Right ventricle myocardium superior (tissue), 1 donor: ENCODE measurements around the gene CHCHD5. TPM values are rescaled to one million over a fixed set of nuclear protein-coding genes. Genes with fewer than 3 reads are reported as not detected.
"Not testable (repeated sequence)": the region's sequence is repeated elsewhere in the genome, so short reads cannot be mapped to it uniquely, and the experiment has no call there.

Source experiments
- ATAC-seq: fragments of 200-7000 bp; cut with Tn5 transposase; one replicate; pipeline ENCODE4 v1.9.1; 2020; ENCODE audit warnings: mild to moderate bottlenecking; ENCODE audit not compliant: poor library complexity
- DNase-seq: peaks from one replicate; pipeline ENCODE4 v3.0.0-alpha.2; 2020
- intact Hi-C: fragments of 100-400 bp; cut with DNase I; formaldehyde crosslinking; loops from one replicate; pipeline ENCODE4 v1.11.2; 2022
- total RNA-seq: library from RNA; stranded (reverse); fragmentation: NEBNext Ultra II Directional; extraction: Animal tissue kit (Norgen Biotek cat#: 25700); gene quantifications from one replicate; pipeline ENCODE4 v1.2.1, GENCODE V29; 2021
- donor health status: DM: no; HTN: yes; CAD: no; lungs with severe emphysema.

Gene CHCHD5
- total RNA-seq, 1 donor from 2014 or later = 18.7 TPM

DNA sequence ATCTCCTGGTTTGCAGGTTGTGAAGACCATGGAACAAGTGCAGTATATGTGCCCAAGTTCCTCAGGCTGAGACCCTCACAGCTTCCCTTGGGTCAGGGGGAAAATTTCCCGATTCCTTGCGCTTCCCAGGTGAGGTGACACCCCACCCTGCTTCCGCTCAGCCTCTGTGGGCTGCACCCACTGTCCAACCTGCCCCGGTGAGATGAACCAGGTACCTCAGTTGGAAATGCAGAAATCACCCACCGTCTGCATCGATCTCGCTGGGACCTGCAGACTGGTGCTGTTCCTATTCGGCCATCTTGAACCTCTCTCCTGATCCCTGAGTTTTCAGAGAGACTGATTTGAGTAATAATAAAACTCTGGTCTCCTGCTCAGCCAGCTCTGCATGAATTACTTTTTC, 30.6 kb downstream of the CHCHD5 start:
- intact Hi-C loops = no loop called here

DNA sequence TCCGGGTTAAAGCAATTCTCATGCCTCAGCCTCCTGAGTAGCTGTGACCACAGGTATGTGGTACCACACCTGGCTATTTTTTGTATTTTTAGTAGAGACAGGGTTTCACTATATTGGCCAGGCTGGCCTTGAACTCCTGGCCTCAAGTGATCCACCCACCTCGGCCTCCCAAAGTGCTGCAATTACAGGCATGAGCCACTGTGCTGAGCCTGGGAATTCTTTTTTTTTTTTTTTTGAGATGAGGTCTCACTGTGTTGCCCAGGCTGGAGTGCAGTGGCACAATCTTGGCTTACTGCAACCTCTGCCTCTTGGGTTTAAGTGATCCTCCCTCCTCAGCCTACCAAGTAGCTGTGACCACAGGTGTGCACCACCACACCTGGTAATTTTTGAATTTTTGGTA, 31.4 kb downstream of the CHCHD5 start:
- intact Hi-C loops, ATAC-seq, DNase-seq: not testable (repeated sequence)

More for the DNA sequence above, 30.6 kb downstream of the CHCHD5 start:
- ATAC-seq (no peak), DNase-seq (no peak)

DNA sequence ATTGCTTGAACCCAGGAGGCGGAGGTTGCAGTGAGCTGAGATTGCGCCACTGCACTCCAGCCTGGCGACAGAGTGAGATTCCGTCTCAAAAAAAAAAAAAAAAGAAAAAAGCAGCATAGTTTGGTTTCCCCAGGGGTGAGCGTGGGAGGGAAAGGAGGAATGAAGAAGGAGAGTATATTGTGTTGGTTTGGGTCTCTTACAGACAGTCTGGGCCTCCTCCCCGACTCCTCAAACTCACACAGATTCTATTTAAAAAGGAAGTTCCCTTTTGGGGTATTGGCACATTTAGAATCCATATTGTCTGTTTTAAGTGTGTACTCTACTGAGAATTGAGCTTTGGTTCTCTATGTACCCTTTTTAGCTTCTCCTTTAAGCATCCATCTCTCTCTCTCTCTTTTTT, 34.0 kb downstream of the CHCHD5 start:
- DNase-seq (no peak), ATAC-seq (peak; percentile 38)
- intact Hi-C loops = no loop called here

DNA sequence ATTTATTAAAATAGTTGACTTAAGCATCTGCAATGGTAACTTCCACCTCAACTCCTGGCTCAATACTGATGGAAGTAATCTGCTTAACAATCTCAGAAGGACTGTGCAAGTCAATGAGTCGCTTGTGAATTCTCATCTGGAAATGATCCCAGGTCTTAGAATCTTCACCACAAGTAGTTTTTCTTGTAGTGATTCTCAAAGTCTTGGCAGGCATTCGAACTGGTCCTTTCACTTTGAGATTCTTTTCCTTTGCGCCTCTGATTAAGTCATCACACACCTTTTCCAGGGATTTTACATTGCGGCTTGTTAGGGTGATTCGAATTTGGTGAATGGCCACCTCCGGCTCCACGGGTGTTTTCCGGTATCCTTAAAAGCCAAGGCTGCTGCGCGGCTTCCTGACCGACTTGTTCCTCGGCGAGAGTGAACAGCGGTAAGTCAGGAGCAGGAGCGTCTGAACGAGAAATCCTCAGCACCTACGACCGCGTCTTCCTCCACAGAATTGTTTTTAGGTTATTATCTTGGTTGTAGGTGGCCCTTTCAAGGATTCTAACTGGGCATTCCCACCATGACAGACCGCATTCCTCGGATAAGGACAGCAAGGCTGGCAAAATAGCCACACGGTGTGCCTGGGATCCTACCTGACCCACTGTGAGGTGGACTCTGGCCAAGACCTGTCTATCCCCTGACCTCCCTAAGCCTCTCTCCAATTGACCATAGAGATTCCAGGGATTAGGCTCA, 37.5 kb downstream of the CHCHD5 start:
- DNase-seq (no peak), ATAC-seq (no peak)
- intact Hi-C loops = no loop called here

DNA sequence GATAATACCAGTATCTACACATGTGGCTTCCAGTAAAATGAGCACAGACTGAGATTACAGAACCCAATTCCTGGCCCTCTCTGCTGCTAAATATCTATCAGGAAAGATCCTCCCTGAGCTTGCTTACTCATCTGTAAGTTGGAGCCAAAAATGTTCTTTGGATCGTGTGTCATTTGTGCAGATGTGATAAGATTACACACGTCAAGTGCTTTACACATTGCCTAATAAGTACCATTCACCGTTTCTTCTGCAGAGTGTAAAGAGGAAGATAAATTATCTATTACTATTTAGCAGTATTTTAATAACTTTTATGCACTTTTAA, 38.1 kb downstream of the CHCHD5 start:
- DNase-seq (no peak), ATAC-seq (no peak)
- intact Hi-C loops = no loop called here

DNA sequence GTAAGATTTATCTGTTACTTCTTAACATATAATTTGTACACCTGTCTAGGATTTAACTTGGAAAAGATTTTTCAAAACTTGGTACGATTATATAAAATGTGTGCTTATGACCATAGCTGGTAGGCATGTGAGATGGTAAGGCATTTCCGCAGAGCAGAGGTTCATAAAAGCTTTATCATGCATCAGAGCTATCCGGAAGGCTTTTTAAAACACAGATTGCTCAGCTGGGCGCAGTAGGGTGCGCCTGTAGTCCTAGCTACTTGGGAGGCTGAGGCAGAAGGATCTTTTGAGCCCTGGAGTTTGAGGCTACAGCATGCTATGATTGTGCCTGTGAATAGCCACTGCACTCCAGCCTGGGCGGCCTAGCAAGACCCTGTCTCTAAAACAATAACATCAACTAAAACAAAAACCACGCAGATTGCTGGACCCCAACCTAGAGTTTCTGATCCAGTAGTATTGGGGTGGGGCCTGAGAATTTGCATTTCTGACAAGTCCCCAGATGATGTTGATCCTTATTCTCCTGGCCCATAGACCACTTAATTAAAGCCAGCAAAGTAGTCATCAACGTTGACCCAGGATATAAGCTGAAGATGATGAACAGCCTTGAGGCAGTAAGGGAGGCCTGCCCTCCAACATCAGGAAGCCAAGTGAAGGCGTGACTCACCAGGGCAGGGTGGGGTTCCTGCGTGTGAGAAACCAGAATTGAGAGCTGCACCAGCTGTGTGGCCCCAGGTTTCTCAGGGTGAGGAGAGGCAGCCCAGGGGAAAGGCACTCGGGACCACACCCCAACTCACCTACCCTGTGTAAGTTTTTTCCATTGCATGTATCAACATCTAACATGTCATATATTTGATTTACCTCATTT, 39.7 kb downstream of the CHCHD5 start:
- ATAC-seq (no peak), DNase-seq (peak; percentile 57)
- intact Hi-C loops = no loop called here

DNA sequence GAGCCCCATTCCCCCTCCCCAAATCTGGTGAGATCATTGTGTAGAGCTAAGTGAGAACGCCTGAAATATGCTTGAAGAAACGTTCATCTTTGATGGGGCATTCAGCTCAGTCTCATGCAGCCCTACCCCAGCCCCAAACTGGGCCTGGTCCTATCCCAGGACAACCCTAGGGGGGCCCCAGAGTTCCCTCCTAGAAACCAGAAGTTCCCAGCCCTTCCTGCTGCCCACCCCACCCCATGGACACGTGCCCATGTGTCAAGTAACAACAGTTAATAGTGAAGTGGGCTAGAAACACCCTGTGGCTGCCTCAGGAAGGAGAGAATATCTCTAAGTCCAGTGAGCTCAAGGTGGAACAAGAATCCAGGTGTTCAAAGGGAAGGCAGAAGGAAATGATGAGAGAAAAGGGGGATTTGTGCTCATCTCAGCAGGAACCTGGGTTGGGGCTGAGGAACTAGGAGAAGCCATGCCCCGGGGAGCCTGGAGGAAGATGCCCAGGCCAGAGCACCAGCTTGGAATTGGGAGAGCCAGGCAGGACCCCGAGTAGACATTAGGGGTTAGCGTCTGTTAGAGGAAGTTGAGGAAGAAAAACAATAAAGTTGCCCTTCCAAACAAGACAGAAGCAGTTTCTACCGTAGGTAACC, 41.2 kb downstream of the CHCHD5 start:
- ATAC-seq (no peak), DNase-seq (no peak)
- intact Hi-C loops = loop anchor here (2.0 to 5.0 kb wide), 2 partner anchors 65 to 102 kb away; no protein-coding TSS in a partner anchor

DNA sequence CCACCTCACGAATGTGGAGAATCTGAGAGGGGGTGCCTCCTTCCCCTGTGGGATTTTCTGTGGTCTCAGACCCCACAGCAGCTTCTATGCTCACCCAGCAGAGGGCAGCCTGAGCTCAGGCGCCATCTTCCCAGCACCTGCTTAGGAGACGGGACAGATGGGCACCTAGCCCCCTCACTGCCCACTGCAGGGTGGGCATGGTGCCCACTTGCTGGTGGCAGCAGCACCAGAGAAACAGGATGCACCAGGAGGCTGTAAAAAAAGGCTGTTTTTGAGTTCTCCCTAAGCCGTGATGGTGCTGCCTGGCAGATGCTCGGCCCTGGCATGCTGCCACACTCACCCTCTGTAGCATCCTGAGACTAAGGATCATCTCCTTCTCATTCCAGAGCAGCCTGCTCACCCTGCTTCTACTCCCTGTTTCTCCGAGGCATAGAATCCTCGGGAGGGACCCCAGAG, 42.2 kb downstream of the CHCHD5 start:
- intact Hi-C loops = loop anchor here (2.0 to 5.0 kb wide), 2 partner anchors 64 to 101 kb away; no protein-coding TSS in a partner anchor
- ATAC-seq (peak; percentile 89), DNase-seq (peak; percentile 77)

DNA sequence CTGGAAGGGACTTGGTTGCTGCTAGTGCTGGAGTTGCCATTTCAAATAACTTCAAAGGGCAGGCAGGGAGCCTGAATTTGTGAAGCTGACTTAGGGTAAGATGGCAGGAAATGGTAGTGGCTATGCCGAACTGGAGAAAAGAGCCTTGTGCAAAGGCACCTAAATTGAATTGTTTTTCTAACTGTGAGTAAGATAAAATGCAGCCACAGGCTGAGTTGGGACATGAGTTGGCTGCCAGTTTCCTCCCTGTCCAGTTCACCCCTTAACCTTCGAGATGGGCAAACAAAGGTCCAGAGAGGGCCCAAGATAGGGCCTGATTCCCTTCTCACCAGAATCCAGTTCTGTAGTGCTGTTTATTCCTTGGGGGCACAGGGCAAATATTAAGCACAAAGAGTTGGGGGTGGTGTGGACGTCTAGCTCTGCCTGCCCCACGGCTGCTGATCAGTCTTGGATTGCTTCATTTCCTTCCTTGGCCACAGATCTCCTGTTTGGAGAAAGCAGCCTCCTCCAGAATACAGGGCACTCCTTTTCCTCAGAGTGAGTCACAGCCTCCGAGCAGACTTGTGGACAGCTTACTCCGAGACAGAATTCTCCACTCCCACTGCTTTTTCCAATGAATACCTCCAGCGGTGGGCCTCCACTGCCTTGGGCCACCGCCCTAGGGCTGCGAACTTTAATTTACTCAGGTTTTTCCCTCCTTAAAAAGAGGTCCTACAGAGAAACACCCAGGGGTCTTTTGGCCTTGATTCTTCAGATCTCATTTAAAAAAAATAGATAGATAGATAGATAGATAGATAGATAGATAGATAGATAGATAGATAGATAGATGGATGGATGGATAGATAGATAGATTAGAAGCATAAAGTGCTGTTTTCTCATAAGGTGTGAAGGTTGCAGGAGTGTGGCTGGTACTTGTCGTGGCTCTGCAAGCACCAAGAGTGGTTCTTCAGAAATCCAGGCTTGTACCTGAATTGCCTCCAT, 42.9 kb downstream of the CHCHD5 start:
- DNase-seq (peak; percentile 61), ATAC-seq (peak; percentile 92)
- intact Hi-C loops = loop anchor here (2.0 to 5.0 kb wide), 2 partner anchors 63 to 100 kb away; no protein-coding TSS in a partner anchor

DNA sequence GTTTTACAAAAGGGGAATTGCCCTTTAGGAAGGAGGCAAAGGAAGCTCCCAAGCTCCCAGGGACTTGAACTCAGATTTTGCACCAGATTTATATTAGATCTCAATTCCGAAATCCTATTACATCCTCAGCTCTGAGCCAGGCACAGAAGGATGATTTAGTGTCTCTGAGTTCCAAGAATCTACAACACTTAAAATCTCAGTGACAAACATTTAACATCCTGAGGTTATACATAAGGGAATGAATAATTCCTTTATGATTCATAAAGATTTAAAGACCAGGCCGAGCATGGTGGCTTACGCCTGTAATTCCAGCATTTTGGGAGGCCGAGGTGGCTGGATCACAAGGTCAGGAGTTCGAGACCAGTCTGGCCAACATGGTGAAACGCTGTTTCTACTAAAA, 44.8 kb downstream of the CHCHD5 start:
- no peak for DNase-seq
- intact Hi-C loops = loop anchor here (5.0 kb wide), 1 partner anchor 98 kb away; no protein-coding TSS in a partner anchor
- no peak for ATAC-seq

DNA sequence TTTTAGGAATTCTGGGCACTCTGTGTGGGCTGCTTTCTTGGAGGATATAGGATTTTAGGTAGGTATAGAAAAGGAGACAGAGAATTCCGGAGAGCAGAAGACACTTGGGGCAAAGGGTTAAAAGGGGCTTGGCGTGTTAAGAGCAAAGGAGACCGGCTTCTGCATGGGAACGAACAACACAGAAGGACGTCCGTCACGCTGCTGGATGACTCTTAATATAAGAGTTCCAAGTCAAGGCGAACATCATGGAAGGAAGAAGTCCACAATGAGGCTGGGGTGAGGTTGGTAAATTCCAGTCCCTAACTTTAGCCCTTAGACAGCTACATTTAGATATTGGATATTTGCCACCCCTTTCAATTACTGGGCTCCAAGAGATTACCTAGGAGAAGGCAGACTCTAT, 45.4 kb downstream of the CHCHD5 start:
- intact Hi-C loops = loop anchor here (5.0 kb wide), 1 partner anchor 97 kb away; no protein-coding TSS in a partner anchor
- ATAC-seq (no peak), DNase-seq (no peak)

DNA sequence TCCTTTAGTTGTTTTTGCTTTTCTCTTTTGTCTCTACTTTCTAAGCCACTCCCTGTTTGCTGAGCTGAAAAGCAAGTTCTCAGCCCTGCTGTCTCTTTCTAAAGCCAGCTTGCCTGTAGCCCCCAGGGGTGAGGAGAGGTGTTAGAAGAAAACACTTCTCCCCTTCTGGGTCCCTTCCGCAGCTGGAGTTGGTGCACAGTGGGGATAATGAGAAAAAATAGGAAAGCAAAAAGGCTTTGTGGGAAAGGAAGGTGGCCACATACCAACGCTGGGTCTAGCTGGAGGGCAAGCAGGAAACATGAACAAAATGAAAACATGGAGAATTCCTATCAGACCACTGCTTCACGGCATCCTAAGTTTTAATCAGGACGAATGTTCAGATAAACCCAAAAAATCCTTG, 45.9 kb downstream of the CHCHD5 start:
- no peak for ATAC-seq
- intact Hi-C loops = no loop called here
- DNase-seq = no peak

DNA sequence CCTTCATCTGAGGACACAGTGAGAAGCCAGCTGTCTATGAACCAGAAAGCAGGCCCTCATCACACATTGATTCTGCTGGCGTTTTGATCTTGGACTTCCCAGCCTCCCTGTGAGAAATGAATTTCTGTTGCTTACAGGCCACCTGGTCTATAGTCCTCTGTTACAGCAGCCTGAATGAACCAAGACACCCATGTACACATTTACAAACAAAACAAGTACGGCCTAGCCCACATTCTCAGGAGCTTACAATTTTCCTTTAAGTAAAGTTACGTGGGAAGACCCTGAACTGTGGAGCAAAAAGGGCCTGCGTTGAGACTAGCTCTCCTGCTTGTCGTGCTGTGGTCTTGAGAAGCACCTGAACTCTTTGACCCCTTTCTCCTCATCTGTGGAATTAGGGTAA, 49.3 kb downstream of the CHCHD5 start:
- intact Hi-C loops = no loop called here
- ATAC-seq = no peak

DNA sequence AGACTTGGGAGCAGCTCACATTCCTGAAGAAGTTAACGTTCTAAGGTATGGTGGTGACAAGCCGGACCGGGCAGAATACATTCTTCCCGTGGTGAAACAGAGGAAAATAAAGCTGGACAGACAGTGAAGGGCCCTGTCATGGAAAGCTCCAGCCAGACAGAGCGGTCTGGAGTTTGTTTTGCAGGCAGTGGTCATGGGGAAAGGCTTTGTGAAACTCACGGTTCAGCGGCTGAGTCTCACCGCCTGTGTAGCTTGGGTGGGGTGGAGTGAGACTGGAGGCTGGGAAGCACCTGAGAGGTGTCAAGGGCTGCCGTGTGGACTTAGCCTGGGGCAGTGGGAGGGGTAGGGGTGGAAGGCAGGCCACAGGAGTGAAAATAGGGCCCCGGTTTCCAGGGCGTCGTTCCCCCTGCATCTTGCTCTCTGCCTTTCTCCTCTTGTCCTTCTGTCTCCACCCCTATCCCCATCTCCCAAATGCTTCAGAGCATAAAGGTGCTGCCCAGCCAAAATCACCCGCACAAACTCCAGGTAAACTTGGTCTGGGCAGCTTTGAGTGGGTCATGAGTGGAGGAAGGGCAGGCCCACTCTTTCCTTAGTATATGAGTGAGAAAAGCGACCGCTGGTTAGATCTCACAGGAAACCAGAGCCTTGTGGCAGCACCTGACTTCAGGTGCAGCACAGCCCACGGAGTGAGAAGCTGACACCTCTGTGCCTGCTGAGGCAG, 49.9 kb downstream of the CHCHD5 start:
- ATAC-seq (no peak), DNase-seq (no peak)
- intact Hi-C loops = no loop called here

More for the DNA sequence above, 49.3 kb downstream of the CHCHD5 start:
- no peak for DNase-seq

DNA sequence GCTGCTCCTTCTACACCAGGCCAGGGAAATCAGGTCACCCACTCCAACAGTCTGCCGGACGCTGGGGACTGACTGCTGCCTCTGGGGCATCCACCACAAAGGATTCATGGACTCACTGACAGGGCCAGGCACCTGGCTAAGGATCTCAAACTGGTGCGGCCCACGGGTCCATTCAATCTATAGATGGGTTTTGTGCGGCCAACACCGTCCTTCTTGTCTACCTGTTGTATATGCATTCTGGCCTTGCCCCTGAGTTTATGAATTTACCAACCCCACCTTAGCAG, 50.4 kb downstream of the CHCHD5 start:
- intact Hi-C loops = no loop called here
- ATAC-seq (no peak), DNase-seq (no peak)

DNA sequence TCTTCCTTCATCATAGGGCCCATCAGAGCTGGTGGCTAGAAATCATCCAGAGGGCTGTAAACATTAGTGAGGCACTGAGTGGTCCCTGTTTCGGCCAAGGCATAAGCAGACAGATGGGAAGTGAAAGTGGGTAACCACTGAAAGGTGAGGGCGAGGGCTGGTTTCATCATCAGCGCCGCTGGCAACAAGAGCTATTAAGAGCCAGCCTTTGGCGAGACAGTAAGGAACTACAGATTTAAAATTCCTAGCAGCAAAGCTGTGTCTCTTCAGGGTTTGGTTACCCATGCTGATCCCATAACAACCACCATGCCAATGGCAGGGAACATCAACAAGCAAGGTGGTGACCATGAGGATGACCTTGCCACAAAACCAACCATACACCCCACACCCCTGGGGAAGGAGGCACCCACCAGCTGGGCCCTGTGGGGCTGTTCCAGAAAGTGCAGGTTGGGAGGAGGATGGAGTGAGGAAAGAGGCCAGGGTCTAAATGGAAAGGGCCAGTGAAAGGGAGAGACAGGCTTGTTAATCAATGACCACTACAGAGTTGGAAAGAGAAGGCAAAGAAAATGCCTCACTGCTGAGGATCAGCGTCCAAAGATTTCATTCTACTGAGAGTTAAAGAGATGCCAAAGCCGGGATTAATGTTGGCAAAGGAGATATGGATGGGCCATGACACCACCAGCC, 52.3 kb downstream of the CHCHD5 start:
- intact Hi-C loops = no loop called here
- DNase-seq (no peak), ATAC-seq (no peak)

DNA sequence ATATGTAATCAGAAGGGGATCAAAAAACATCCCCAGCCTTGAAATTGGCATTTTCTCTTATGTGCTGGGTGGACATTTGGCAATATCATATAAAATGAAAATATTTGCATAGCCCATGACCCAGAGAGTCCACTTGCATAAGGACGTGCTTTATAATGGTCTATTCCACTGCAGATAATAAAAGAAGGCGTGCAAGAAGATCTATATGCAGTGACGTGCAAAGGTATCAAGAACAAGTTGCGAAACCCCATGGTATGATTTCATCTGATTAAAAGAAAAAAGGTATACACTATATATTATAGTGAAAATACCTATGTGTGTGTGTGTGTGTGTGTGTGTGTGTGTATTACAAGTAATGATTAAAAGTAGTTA, 52.9 kb downstream of the CHCHD5 start:
- intact Hi-C loops = no loop called here
- DNase-seq (no peak), ATAC-seq (no peak)
